ENCODE measurements around the gene SPTSSA. TPM values are rescaled to one million over a fixed set of nuclear protein-coding genes. Genes with fewer than 3 reads are reported as not detected.

SPTSSA gene
- total RNA-seq, 3 donors from 2014 or later (not counting 1 experiment from before 2014, with no cell fraction given) = 3.2 to 4.9 (median 4.9) TPM

DNA sequence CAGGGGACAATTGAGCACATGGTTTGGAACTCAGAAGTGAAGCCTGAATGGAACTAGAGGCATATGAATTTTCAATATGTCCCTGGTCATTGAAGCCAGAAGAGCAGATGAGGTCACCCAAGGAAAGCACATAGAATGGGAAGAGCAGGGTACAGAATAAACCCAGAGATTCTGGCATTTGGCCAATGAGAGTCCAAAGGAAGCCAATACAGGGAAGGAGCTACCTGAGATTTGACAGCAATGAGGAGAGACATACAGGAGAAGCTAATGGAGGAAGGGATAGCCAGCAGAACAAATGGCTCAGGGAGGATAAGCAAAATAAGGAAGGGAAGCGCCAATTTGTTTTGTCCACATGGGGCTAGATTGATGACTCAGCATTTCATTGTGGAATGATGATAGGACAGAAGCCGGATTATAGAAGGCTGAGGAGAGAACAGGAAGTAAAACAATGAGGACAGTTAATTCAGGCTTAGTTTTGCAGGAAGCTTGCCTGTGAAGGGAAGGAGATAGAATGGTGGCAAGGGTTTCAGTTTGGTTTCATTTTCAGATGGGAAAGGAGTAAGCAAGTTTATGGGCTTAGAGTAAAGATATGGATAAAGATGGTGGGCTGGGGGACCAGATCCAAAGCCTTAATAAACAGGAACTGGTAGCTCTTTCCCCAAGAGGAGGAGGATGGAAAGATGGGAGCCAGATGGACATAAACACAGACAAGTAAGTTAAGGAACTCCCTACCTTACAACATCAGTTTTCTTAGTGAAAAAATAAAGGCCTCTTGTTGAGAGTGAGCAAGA is 3.2 kb upstream of the SPTSSA start:
- Histone ChIP-seq H3K27ac (ENCODE audit: low read length) (no peak overlapping the region), H3K4me1 (ENCODE audit: control insufficient read depth, insufficient read depth, low read length) (peaks cover 12% of the 10 kb centered on the region), H3K4me3 (ENCODE audit: low read length) (no peak overlapping the region), H3K27me3 (ENCODE audit: control insufficient read depth, insufficient read depth, low read length) (no peaks in the 10 kb centered on the region), H3K36me3 (ENCODE audit: control insufficient read depth, insufficient read depth, low read length) (no peaks in the 10 kb centered on the region), H3K9me3 (ENCODE audit: control insufficient read depth, insufficient read depth, low read length) (no peaks in the 10 kb centered on the region)
- 45% methylated on average over 2 of the region's 2 CpGs for WGBS (ENCODE audit: insufficient coverage)
- ATAC-seq = no peak
- Mint-ChIP-seq H3K9me3 (no peaks in the 10 kb centered on the region), H3K27ac (no peak overlapping the region), H3K4me1 (peaks cover 10 to 15% of the 10 kb centered on the region in 2 donors), H3K36me3 (no peaks in the 10 kb centered on the region), H3K27me3 (ENCODE audit: low read depth in 2 of 2) (no peaks in the 10 kb centered on the region), H3K4me3 (no peak overlapping the region)
- no peak for DNase-seq
- intact Hi-C loops (cut with micrococcal nuclease) = no loop called here
- TF ChIP-seq, protein P1, sequence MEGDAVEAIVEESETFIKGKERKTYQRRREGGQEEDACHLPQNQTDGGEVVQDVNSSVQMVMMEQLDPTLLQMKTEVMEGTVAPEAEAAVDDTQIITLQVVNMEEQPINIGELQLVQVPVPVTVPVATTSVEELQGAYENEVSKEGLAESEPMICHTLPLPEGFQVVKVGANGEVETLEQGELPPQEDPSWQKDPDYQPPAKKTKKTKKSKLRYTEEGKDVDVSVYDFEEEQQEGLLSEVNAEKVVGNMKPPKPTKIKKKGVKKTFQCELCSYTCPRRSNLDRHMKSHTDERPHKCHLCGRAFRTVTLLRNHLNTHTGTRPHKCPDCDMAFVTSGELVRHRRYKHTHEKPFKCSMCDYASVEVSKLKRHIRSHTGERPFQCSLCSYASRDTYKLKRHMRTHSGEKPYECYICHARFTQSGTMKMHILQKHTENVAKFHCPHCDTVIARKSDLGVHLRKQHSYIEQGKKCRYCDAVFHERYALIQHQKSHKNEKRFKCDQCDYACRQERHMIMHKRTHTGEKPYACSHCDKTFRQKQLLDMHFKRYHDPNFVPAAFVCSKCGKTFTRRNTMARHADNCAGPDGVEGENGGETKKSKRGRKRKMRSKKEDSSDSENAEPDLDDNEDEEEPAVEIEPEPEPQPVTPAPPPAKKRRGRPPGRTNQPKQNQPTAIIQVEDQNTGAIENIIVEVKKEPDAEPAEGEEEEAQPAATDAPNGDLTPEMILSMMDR (IDR thresholded peaks at IDR 0.05) = no peak

DNA sequence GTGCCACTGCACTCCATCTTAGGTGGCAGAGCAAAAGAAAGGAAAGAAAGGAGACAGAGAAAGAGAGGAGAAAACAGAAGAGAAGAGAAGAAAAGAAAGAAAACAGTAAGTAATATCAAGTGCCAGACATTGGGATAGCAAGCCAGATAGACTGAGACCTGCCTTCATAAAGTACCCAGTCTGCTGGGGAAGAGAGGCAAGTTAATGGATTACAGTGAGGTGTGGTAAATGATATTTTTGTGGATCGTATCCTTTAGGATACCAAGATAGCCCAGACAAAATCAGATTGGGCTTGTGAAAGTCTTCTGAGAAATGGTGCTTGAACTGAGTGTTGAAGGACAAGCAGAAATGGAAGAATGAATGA is 1.5 kb upstream of the SPTSSA start:
- H3K9me3 Mint-ChIP-seq = no peaks in the 10 kb centered on the region
- Histone ChIP-seq H3K9me3 (ENCODE audit: control insufficient read depth, insufficient read depth, low read length) (no peaks in the 10 kb centered on the region), H3K27ac (ENCODE audit: low read length) (no peak overlapping the region), H3K27me3 (ENCODE audit: control insufficient read depth, insufficient read depth, low read length) (no peaks in the 10 kb centered on the region), H3K4me3 (ENCODE audit: low read length) (no peak overlapping the region), H3K4me1 (ENCODE audit: control insufficient read depth, insufficient read depth, low read length) (peaks cover 12% of the 10 kb centered on the region), H3K36me3 (ENCODE audit: control insufficient read depth, insufficient read depth, low read length) (no peaks in the 10 kb centered on the region)
- H3K27me3 Mint-ChIP-seq (ENCODE audit: low read depth in 2 of 2) = no peaks in the 10 kb centered on the region
- no peak for DNase-seq
- H3K36me3 Mint-ChIP-seq = no peaks in the 10 kb centered on the region
- no peak overlapping the region for H3K4me3 Mint-ChIP-seq
- H3K27ac Mint-ChIP-seq = no peak overlapping the region
- intact Hi-C loops (cut with micrococcal nuclease) = loop anchor here (5.0 kb wide), 1 partner anchor 74 kb away; the partner anchor contains the start of gene EAPP
- no peak for ATAC-seq
- peaks cover 10 to 15% of the 10 kb centered on the region in 2 donors for H3K4me1 Mint-ChIP-seq
- TF ChIP-seq, protein P1 (IDR thresholded peaks at IDR 0.05) = no peak
- WGBS (ENCODE audit: insufficient coverage) = 100% methylated on average over 1 of the region's 1 CpG

DNA sequence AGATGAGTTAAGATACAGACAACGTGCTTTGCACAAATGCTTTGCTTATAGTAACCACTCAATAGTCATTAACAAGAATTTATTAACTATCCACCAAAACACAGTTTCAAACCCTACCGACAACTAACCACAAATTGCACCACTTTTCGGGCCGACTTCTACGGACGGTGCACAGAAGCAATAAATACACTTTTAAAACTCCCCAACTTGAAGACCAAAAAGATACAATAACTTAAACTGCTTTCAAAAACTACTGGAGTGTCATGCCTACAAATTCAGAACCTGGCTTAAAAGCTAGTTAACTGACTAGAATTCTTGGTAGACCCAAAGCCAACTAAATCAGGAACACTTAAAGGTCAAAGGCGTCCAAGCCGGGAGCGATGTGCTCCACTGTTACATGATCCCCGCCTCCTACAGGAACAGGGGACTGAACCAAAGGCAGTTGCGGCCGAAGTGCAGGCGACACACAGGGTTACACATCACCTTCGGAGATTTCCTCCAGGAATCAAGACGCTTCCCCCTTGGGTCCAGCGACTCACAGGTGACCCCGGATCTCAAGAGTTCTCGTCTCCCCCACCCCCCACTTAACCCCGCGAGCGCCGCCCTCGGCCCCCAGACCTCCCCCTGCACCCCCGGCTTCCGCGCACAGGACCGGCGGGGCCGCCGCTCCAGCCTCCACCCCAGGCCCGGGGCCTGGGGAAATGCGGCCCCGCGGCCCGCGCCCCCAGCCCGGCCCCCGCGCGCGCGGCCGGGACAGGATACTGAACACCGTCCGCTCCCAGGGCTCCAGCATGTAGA is 507 bp downstream of the SPTSSA start:
- ATAC-seq = peak in 1 of 3 donors; percentile 0
- peak in 1 of 2 donors; percentile 46 for DNase-seq
- intact Hi-C loops (cut with micrococcal nuclease) = loop anchor here (5.0 kb wide), 1 partner anchor 76 kb away; the partner anchor contains the start of gene EAPP
- Mint-ChIP-seq H3K4me1 (peaks cover 10 to 15% of the 10 kb centered on the region in 2 donors), H3K27me3 (ENCODE audit: low read depth in 2 of 2) (no peaks in the 10 kb centered on the region), H3K9me3 (no peaks in the 10 kb centered on the region), H3K27ac (peak overlapping the region; percentile 76 to 82), H3K4me3 (peak overlapping the region; percentile 92), H3K36me3 (no peaks in the 10 kb centered on the region)
- TF ChIP-seq, protein P1 (IDR thresholded peaks at IDR 0.05) = no peak
- H3K27ac ChIP-seq (ENCODE audit: low read length) = peak overlapping the region; percentile 42
- peaks cover 12% of the 10 kb centered on the region for H3K4me1 ChIP-seq (ENCODE audit: control insufficient read depth, insufficient read depth, low read length)
- no peaks in the 10 kb centered on the region for H3K9me3 ChIP-seq (ENCODE audit: control insufficient read depth, insufficient read depth, low read length)
- no peaks in the 10 kb centered on the region for H3K36me3 ChIP-seq (ENCODE audit: control insufficient read depth, insufficient read depth, low read length)
- H3K4me3 ChIP-seq (ENCODE audit: low read length) = peak overlapping the region; percentile 73
- H3K27me3 ChIP-seq (ENCODE audit: control insufficient read depth, insufficient read depth, low read length) = no peaks in the 10 kb centered on the region
- under 1% methylated on average over 43 of the region's 45 CpGs for WGBS (ENCODE audit: insufficient coverage)

All from natural killer cell (primary cell).